Stimulated activated naive CD8-positive, alpha-beta T cell treated with anti-CD3 and anti-CD28 coated beads, Interleukin-15, Interleukin-2, amounts not matched to agents 100 U/mL and 50 U/mL, for 24 hours (primary cell): ENCODE measurements around the gene FHOD3.
A peak's percentile ranks its signal among the peaks of the same experiment; 100 is the strongest.

Experiments
- ATAC-seq: fragments of 150-1000 bp; cut with Tn5 transposase; one replicate; pipeline ENCODE4 v1.10.0; 2021
- DNase-seq: peaks from one replicate; pipeline ENCODE4 v3.0.0; 2021

Gene FHOD3

GRCh38 chr18:36558234-36558633 is 260.7 kb downstream of the FHOD3 start:
- ATAC-seq = no peak
- no peak for DNase-seq

- DNase-seq (no peak), ATAC-seq (no peak)
Measured at GRCh38 chr18:36559149-36559857, 261.8 kb downstream of the FHOD3 start.

GRCh38 chr18:36560187-36560586 is 262.7 kb downstream of the FHOD3 start:
- no peak for DNase-seq
- ATAC-seq = no peak

GRCh38 chr18:36561046-36561445 is 263.5 kb downstream of the FHOD3 start:
- no peak for ATAC-seq
- no peak for DNase-seq

GRCh38 chr18:36564841-36565240 is 267.3 kb downstream of the FHOD3 start:
- ATAC-seq = no peak
- no peak for DNase-seq

- DNase-seq = no peak
- no peak for ATAC-seq
Measured at GRCh38 chr18:36567800-36568199, 270.3 kb downstream of the FHOD3 start.

- ATAC-seq (no peak), DNase-seq (no peak)
Measured at GRCh38 chr18:36568487-36568886, 271.0 kb downstream of the FHOD3 start.

- DNase-seq = peak; percentile 8
- ATAC-seq = no peak
Measured at GRCh38 chr18:36572135-36572856, 274.8 kb downstream of the FHOD3 start.

GRCh38 chr18:36576339-36576738 is 278.8 kb downstream of the FHOD3 start:
- DNase-seq (no peak), ATAC-seq (no peak)

GRCh38 chr18:36578871-36579710 is 281.6 kb downstream of the FHOD3 start:
- no peak for ATAC-seq

GRCh38 chr18:36580266-36580665 is 282.8 kb downstream of the FHOD3 start:
- DNase-seq = no peak
- ATAC-seq = no peak

More at GRCh38 chr18:36578871-36579710, 281.6 kb downstream of the FHOD3 start:
- DNase-seq = no peak

GRCh38 chr18:36580874-36581750 is 283.6 kb downstream of the FHOD3 start:
- DNase-seq (no peak), ATAC-seq (no peak)

- no peak for ATAC-seq
Measured at GRCh38 chr18:36582988-36583745, 285.7 kb downstream of the FHOD3 start.

GRCh38 chr18:36589857-36590543 is 292.5 kb downstream of the FHOD3 start:
- DNase-seq = no peak
- ATAC-seq = no peak

More at GRCh38 chr18:36582988-36583745, 285.7 kb downstream of the FHOD3 start:
- DNase-seq = no peak

- ATAC-seq (no peak), DNase-seq (no peak)
Measured at GRCh38 chr18:36590621-36591580, 293.4 kb downstream of the FHOD3 start.

- DNase-seq (no peak), ATAC-seq (no peak)
Measured at GRCh38 chr18:36592282-36592681, 294.8 kb downstream of the FHOD3 start.

- ATAC-seq (no peak), DNase-seq (no peak)
Measured at GRCh38 chr18:36593001-36593400, 295.5 kb downstream of the FHOD3 start.

GRCh38 chr18:36593641-36594040 is 296.1 kb downstream of the FHOD3 start:
- ATAC-seq = no peak
- no peak for DNase-seq

- DNase-seq = no peak
- no peak for ATAC-seq
Measured at GRCh38 chr18:36594621-36595020, 297.1 kb downstream of the FHOD3 start.
